AG04450 (cell line): Measurements from ENCODE around the gene SCFD1. TPM values are rescaled to one million over a fixed set of nuclear protein-coding genes. Genes with fewer than 3 reads are reported as not detected.
"Not testable (repeated sequence)": the region's sequence is repeated elsewhere in the genome, so short reads cannot be mapped to it uniquely, and the experiment has no call there.

ENCODE experiments used
- CTCF ChIA-PET: fragments of 300-600, 350-600 bp; formaldehyde crosslinking; extraction: SDS; loops from one replicate; lab custom pipeline; 2022; ENCODE audit warnings: antibody characterized with exemption, inconsistent platforms; lab: Charles Lee
- POLR2A ChIA-PET: fragments of 350-600 bp; formaldehyde crosslinking; extraction: SDS; loops from one replicate; lab custom pipeline; 2021; ENCODE audit warnings: antibody characterized with exemption, inconsistent platforms; lab: Yijun Ruan, JAX
- DNase-seq: peaks from one replicate; pipeline ENCODE4 v3.0.0-alpha.2; 2011; ENCODE audit warnings: low read depth, low spot score
- H3K27ac ChIP-seq: one replicate; pipeline ENCODE4 v1.5.1; 2012; ENCODE audit warnings: low read depth, low read length, control low read depth
- H3K27me3 ChIP-seq: one replicate; pipeline ENCODE4 v1.6.0; 2012; ENCODE audit warnings: low read length; ENCODE audit not compliant: control insufficient read depth, insufficient read depth
- H3K4me3 ChIP-seq: 2 replicates; pipeline ENCODE4 v1.5.1; 2011; ENCODE audit warnings: mild to moderate bottlenecking, low read depth, low read length, control low read depth
- H3K9me3 ChIP-seq: 2 replicates; pipeline ENCODE4 v1.5.1; 2012; ENCODE audit warnings: low read length; ENCODE audit not compliant: control insufficient read depth, insufficient read depth
- CTCF ChIP-seq: IDR thresholded peaks from 2 replicates; pipeline ENCODE4 v1.5.1; 2011; ENCODE audit warnings: low read depth, low read length, control low read depth, inconsistent platforms
- polyA plus RNA-seq: library from polyadenylated mRNA; depleted of rRNA; stranded (reverse); fragments of >200 nt; gene quantifications from 2 replicates; pipeline ENCODE4 v1.2.3, GENCODE V29; 2011

SCFD1 gene
- polyA plus RNA-seq, 1 experiment = 160 TPM

DNA sequence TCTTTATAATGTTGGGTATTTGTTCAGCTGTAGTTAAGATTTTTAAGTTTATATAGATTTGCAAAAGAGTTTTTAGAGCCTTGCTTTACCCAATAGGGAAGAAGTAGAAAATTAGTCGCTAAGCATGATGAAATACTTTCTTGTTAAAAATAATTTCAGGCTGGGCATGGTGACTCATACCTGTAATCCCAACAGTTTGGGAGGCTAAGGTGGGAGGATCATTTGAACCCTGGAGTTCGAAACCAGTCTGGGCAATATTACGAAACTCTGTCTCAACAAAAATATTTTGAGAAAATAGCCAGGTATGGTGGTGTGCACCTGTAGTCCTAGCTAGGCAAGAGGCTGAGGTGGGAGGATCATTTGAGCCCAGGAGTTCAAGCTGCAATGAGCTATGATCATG lies 18.7 kb upstream of the SCFD1 start:
- ChIA-PET CTCF (interaction anchor here (0.7 kb wide), 2 partner anchors 272 to 1841 kb away, joined by 5 read pairs; no protein-coding TSS in a partner anchor), POLR2A (no interaction called here)
- DNase-seq = no peak
- TF ChIP-seq CTCF = no peak
- Histone ChIP-seq H3K27me3 (no peaks in the 10 kb centered on the region), H3K27ac (no peak overlapping the region), H3K9me3 (no peaks in the 10 kb centered on the region), H3K4me3 (no peak overlapping the region)

GRCh38 chr14:30604696-30605095 lies 17.4 kb upstream of the SCFD1 start:
- POLR2A ChIA-PET = interaction anchor here (0.6 kb wide), 1 partner anchor 305 kb away, joined by 12 read pairs; no protein-coding TSS in a partner anchor
- DNase-seq, CTCF ChIA-PET, H3K9me3 ChIP-seq, H3K27ac ChIP-seq, H3K27me3 ChIP-seq, H3K4me3 ChIP-seq: not testable (repeated sequence)

GRCh38 chr14:30607156-30607780 lies 14.9 kb upstream of the SCFD1 start:
- Histone ChIP-seq H3K4me3 (no peak overlapping the region), H3K9me3 (no peaks in the 10 kb centered on the region), H3K27me3 (no peaks in the 10 kb centered on the region), H3K27ac (no peak overlapping the region)
- ChIA-PET CTCF (interaction anchor here (0.9 kb wide), 1 partner anchor 232 kb away, joined by 4 read pairs; no protein-coding TSS in a partner anchor), POLR2A (interaction anchor here (0.5 kb wide), 1 partner anchor 1904 kb away, joined by 3 read pairs; no protein-coding TSS in a partner anchor)
- no peak for TF ChIP-seq CTCF
- DNase-seq = no peak

DNA sequence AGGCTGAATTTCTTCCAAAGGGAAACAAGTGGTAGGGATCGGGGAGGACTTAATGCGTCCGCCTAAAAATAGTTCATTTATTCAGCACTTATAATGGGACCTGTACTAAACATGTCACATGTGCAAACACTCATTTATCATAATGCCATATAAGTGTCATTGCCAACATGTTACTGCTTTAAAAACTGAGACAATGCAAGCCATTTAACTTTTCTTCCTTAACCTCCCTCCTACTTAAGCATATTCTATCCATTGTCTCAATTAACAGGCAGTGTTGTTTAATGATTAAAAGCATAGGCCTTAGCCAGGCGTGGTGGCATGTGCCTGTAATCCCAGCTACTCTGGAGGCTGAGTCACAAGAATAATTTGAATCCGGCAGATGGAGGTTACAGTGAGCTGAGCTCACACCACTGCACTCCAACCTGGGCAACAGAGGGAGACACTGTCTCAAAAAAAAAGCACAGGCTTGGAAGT lies 13.5 kb upstream of the SCFD1 start:
- no peaks in the 10 kb centered on the region for H3K27me3 ChIP-seq
- no peak overlapping the region for H3K4me3 ChIP-seq
- POLR2A ChIA-PET = interaction anchor here (0.6 kb wide), 1 partner anchor 31 kb away, joined by 8 read pairs; no protein-coding TSS in a partner anchor
- no peak overlapping the region for H3K27ac ChIP-seq
- no peak for DNase-seq
- CTCF ChIA-PET = interaction anchor here (0.6 to 1.1 kb wide), 4 partner anchors 11 to 1132 kb away, joined by 3 to 4 read pairs (median 4); no protein-coding TSS in a partner anchor
- H3K9me3 ChIP-seq = no peaks in the 10 kb centered on the region
- TF ChIP-seq CTCF = peak; percentile 22; the same call in 1 of the 2 replicates

GRCh38 chr14:30610787-30611343 lies 11.3 kb upstream of the SCFD1 start:
- no peaks in the 10 kb centered on the region for H3K9me3 ChIP-seq
- H3K27me3 ChIP-seq = no peaks in the 10 kb centered on the region
- no peak overlapping the region for H3K27ac ChIP-seq
- ChIA-PET CTCF (interaction anchor here (0.7 to 1.5 kb wide), 7 partner anchors 10 to 235 kb away, joined by 3 to 13 read pairs (median 4); partner anchors contain the start of gene G2E3), POLR2A (interaction anchor here (1.5 kb wide), 1 partner anchor 11 kb away, joined by 3 read pairs; the partner anchor contains the start of gene SCFD1)
- peak; percentile 46 for TF ChIP-seq CTCF
- peak; percentile 47 for DNase-seq
- no peak overlapping the region for H3K4me3 ChIP-seq
